ENCODE measurements around the gene IL36G.

IL36G gene

GRCh38 chr2:113025737-113026136 lies 47.9 kb downstream of the IL36G start:
- no peak for DNase-seq

GRCh38 chr2:113027691-113028090 lies 49.9 kb downstream of the IL36G start:
- DNase-seq, result no peak

GRCh38 chr2:113028112-113028511 lies 50.3 kb downstream of the IL36G start:
- DNase-seq, result no peak

- DNase-seq, result no peak
Observed at GRCh38 chr2:113032737-113033136, 54.9 kb downstream of the IL36G start.

GRCh38 chr2:113034016-113034415 lies 56.2 kb downstream of the IL36G start:
- no peak for DNase-seq

Data from activated CD4-positive, alpha-beta T cell treated with anti-CD3 and anti-CD28 coated beads, Interleukin-2, amount 50 U/mL, for 48 hours (primary cell).